GM12878 (cell line): ENCODE measurements around the gene DUOX2. TPM values are rescaled to one million over a fixed set of nuclear protein-coding genes. Genes with fewer than 3 reads are reported as not detected.
"Not testable (repeated sequence)": the region's sequence is repeated elsewhere in the genome, so short reads cannot be mapped to it uniquely, and the experiment has no call there.

Source experiments
- ATAC-seq: fragments of 200-7000 bp; cut with Tn5 transposase; 3 replicates; pipeline ENCODE4 v1.9.1; 2020; ENCODE audit warnings: mild to moderate bottlenecking, moderate library complexity
- BruUV-seq: library from RNA; stranded (reverse); fragments of 400-500 nt; replicated peaks from 2 replicates; lab custom pipeline; 2021; lab: Mats Ljungman, UMichigan
- CTCF ChIA-PET: fragments of 300-600 bp; sonication (Branson Sonifier 250); formaldehyde crosslinking; extraction: SDS; loops from one replicate; lab custom pipeline; 2021; ENCODE audit warnings: inconsistent platforms; lab: Yijun Ruan, JAX
- POLR2A ChIA-PET: fragments of 350-600 bp; formaldehyde crosslinking; extraction: SDS; loops from one replicate; lab custom pipeline; 2021; ENCODE audit warnings: inconsistent platforms; lab: Charles Lee
- RAD21 ChIA-PET: fragments of 300-600 bp; sonication (Branson Sonifier 250); formaldehyde crosslinking; loops from one replicate; lab custom pipeline; 2023; ENCODE audit warnings: antibody characterized with exemption; ENCODE audit not compliant: unreplicated experiment; lab: Charles Lee
- SMC1A ChIA-PET: fragments of 300-600 bp; sonication (Branson Sonifier 250); formaldehyde crosslinking; loops from one replicate; lab custom pipeline; 2023; ENCODE audit not compliant: unreplicated experiment, uncharacterized antibody; lab: Charles Lee
- DNase-seq: peaks from one replicate; pipeline ENCODE4 v3.0.0-alpha.2; 2011; ENCODE audit warnings: low read depth, low spot score
- FAIRE-seq: peaks from 3 replicates; lab custom pipeline; 2011; peaks lifted over from hg19 to GRCh38; lab: Jason Lieb, UNC
- H2AFZ ChIP-seq: 2 replicates; pipeline ENCODE4 v1.6.0; 2011; ENCODE audit warnings: low read depth, low read length, control low read depth; ENCODE audit not compliant: control insufficient read depth
- H3K27ac ChIP-seq: 2 replicates; pipeline ENCODE4 v1.5.1; 2011; ENCODE audit warnings: control low read depth; ENCODE audit not compliant: control insufficient read depth, insufficient read depth
- H3K27me3 ChIP-seq, 2 experiments: replicated peaks in 1 of 2; 2 replicates each; pipeline versions ENCODE4 v1.6.0 to v1.6.1; 2011; ENCODE audit warnings: low read length in 1 of 2; ENCODE audit not compliant: control insufficient read depth in 2 of 2, insufficient read depth in 2 of 2
- H3K36me3 ChIP-seq, 2 experiments: 2 replicates each; pipeline ENCODE4 v1.5.1; 2011; ENCODE audit warnings: low read length in 1 of 2; ENCODE audit not compliant: control insufficient read depth in 2 of 2, insufficient read depth in 2 of 2
- H3K4me1 ChIP-seq: 2 replicates; pipeline ENCODE4 v1.6.1; 2011; ENCODE audit warnings: mild to moderate bottlenecking, low read length, moderate library complexity, mixed read lengths; ENCODE audit not compliant: control insufficient read depth, insufficient read depth
- H3K4me2 ChIP-seq: 2 replicates; pipeline ENCODE4 v1.6.0; 2011; ENCODE audit warnings: control low read depth; ENCODE audit not compliant: control insufficient read depth, insufficient read depth
- H3K4me3 ChIP-seq: fragments of 200-600 bp; sonication (generic); 2 replicates; pipeline ENCODE4 v1.5.1; 2016
- H3K79me2 ChIP-seq: 2 replicates; pipeline ENCODE4 v1.6.0; 2011; ENCODE audit warnings: low read length; ENCODE audit not compliant: control insufficient read depth, insufficient read depth
- H3K9ac ChIP-seq: 2 replicates; pipeline ENCODE4 v1.8.0; 2011; ENCODE audit warnings: low read length, control low read depth, mixed read lengths; ENCODE audit not compliant: control insufficient read depth, insufficient read depth
- H3K9me3 ChIP-seq: replicated peaks from 3 replicates; pipeline ENCODE4 v1.5.1; 2011; ENCODE audit warnings: mild to moderate bottlenecking, low read length; ENCODE audit not compliant: control insufficient read depth, insufficient read depth
- H4K20me1 ChIP-seq: 2 replicates; pipeline ENCODE4 v1.6.0; 2011; ENCODE audit not compliant: control insufficient read depth, insufficient read depth
- CHD4 ChIP-seq: fragments of 200-600 bp; sonication (generic); IDR thresholded peaks from 2 replicates; pipeline ENCODE4 v1.6.1; 2016; ENCODE audit warnings: mild to moderate bottlenecking
- E4F1 ChIP-seq: fragments of 450-650 bp; IDR thresholded peaks from 2 replicates; pipeline ENCODE4 v1.6.1; 2018; ENCODE audit warnings: borderline replicate concordance, mild to moderate bottlenecking; ENCODE audit not compliant: partially characterized antibody
- EZH2 ChIP-seq: IDR thresholded peaks from 2 replicates; pipeline ENCODE4 v1.6.1; 2012; ENCODE audit warnings: low read depth, mild to moderate bottlenecking, control low read depth, inconsistent platforms, low read length, borderline replicate concordance; ENCODE audit not compliant: control insufficient read depth
- FOS ChIP-seq: IDR thresholded peaks from 3 replicates; pipeline ENCODE4 v1.6.1; 2011; ENCODE audit warnings: borderline replicate concordance; ENCODE audit not compliant: insufficient read length; ENCODE audit errors: extremely low read depth
- NR2C2 ChIP-seq: IDR thresholded peaks from 2 replicates; pipeline ENCODE4 v1.6.1; 2011; ENCODE audit warnings: borderline replicate concordance, low read depth; ENCODE audit not compliant: control insufficient read depth, insufficient read length
- RAD51 ChIP-seq: fragments of 450-650 bp; IDR thresholded peaks from 2 replicates; pipeline ENCODE4 v1.6.1; 2016; ENCODE audit warnings: moderate library complexity, mild to moderate bottlenecking, inconsistent platforms
- ZBTB11 ChIP-seq: fragments of 450-650 bp; formaldehyde crosslinking; IDR thresholded peaks from 2 replicates; pipeline ENCODE4 v1.5.0; 2022; ENCODE audit warnings: mild to moderate bottlenecking, missing genetic modification characterization
- WGBS: methylation state at CpG from one replicate; pipeline ENCODE4 v1.1.6; 2016; ENCODE audit warnings: low lambda C conversion rate; ENCODE audit not compliant: insufficient replicate concordance, insufficient coverage; ENCODE audit errors: missing lambda C conversion rate; 5-methylcytosine and 5-hydroxymethylcytosine counted together
- in situ Hi-C: fragments of 300-500 bp; cut with MboI; formaldehyde crosslinking; loops from 9 replicates; pipeline ENCODE4 v1.14.3; 2018; ENCODE audit warnings: mixed read lengths
- intact Hi-C: fragments of 100-400 bp; cut with micrococcal nuclease; formaldehyde crosslinking; loops from one replicate; pipeline ENCODE4 v1.14.2; 2022; ENCODE audit not compliant: unreplicated experiment
- polyA plus RNA-seq, 11 experiments: library from polyadenylated mRNA; depleted of rRNA in 4 of 11; unstranded in 6 of 11; stranded (reverse) in 5 of 11; fragments of >200 nt; fragmentation: Nextera tagmentation in 4 of 11; fragmentation: Illumina TruSeq in 1 of 11; extraction: Ambion mirVana in 4 of 11; extraction: Trizol in 1 of 11; gene quantifications; 1 replicate in 1 of 11; 2 replicates in 10 of 11; pipeline versions ENCODE4 v1.2.1 to v1.2.3, GENCODE V29; 2011 to 2016; ENCODE audit warnings: inconsistent platforms in 2 of 11, missing spikeins in 2 of 11, low read depth in 1 of 11
- total RNA-seq, 4 experiments: library from RNA; depleted of rRNA in 3 of 4; stranded (reverse); fragments of >200 nt in 3 of 4; fragmentation: Illumina TruSeq in 1 of 4; extraction: Trizol in 1 of 4; gene quantifications; 2 replicates each; pipeline versions ENCODE4 v1.2.1 to v1.2.3, GENCODE V29; 2013 to 2021
- TF ChIP-seq, protein P1 (sequence below): fragments of 450-650 bp; IDR thresholded peaks from 2 replicates; pipeline ENCODE4 v1.6.1; 2017; ENCODE audit warnings: mild to moderate bottlenecking, low read depth, inconsistent platforms; ENCODE audit not compliant: poor library complexity, severe bottlenecking

DUOX2 gene
- total and polyA plus RNA-seq, 10 of the 15 experiments (the other 5 are each of a cell fraction or from before 2014, with no cell fraction given), result 0.05 TPM; not detected in 9

DNA sequence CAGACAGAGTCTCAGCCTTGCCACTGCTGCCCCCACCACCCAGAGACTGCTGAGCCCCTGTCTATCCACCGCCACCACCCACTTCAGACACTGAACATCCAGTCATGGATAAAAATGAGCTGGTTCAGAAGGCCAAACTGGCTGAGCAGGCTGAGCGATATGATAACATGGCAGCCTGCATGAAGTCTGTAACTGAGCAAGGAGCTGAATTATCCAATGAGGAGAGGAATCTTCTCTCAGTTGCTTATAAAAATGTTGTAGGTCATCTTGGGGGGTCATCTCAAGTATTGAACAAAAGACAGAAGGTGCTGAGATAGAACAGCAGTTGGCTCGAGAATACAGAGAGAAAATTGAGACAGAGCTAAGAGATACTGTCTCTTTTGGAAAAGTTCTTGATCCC is 61.3 kb downstream of the DUOX2 start:
- H3K36me3 ChIP-seq, DNase-seq, H3K27ac ChIP-seq, ATAC-seq, intact Hi-C loops, H3K9ac ChIP-seq, FAIRE-seq, H3K4me2 ChIP-seq, BruUV-seq, H2AFZ ChIP-seq, in situ Hi-C loops, CTCF ChIA-PET, H3K27me3 ChIP-seq, POLR2A ChIA-PET, RAD21 ChIA-PET, H3K79me2 ChIP-seq, H4K20me1 ChIP-seq, SMC1A ChIA-PET, H3K4me3 ChIP-seq, H3K9me3 ChIP-seq: not testable (repeated sequence)
- peaks cover 10% of the 10 kb centered on the region for H3K4me1 ChIP-seq
- 84% methylated on average over 3 of the region's 3 CpGs for WGBS

DNA sequence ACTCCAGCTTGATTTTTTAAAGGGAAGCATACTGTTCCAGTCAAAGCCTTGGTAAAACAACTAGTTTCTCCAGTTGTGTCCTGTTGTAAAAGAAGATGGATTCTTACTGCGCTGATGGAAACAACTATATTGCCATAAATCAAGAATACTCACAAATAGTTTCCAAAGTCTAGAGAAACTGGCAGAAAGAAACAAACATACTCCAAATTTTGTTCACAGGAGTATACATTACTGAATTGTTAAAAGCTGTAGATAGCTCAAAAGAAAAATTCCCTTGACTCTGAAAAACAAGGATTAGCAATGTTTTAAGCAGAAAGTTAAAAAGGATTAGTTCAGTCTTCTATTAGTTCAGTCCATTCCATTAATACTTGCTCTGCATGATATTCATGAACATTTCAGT is 63.4 kb downstream of the DUOX2 start:
- FAIRE-seq, result no peak
- TF ChIP-seq EZH2 (no peak), FOS (no peak), ZBTB11 (CRISPR knock-in tag) (no peak), CHD4 (no peak), RAD51 (no peak), NR2C2 (no peak), E4F1 (no peak)
- TF ChIP-seq, protein P1, sequence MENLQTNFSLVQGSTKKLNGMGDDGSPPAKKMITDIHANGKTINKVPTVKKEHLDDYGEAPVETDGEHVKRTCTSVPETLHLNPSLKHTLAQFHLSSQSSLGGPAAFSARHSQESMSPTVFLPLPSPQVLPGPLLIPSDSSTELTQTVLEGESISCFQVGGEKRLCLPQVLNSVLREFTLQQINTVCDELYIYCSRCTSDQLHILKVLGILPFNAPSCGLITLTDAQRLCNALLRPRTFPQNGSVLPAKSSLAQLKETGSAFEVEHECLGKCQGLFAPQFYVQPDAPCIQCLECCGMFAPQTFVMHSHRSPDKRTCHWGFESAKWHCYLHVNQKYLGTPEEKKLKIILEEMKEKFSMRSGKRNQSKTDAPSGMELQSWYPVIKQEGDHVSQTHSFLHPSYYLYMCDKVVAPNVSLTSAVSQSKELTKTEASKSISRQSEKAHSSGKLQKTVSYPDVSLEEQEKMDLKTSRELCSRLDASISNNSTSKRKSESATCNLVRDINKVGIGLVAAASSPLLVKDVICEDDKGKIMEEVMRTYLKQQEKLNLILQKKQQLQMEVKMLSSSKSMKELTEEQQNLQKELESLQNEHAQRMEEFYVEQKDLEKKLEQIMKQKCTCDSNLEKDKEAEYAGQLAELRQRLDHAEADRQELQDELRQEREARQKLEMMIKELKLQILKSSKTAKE, result no peak

More for the DNA sequence above, 63.4 kb downstream of the DUOX2 start:
- ChIA-PET SMC1A (no interaction called here), RAD21 (no interaction called here), CTCF (interaction anchor here (1.0 to 1.4 kb wide), 4 partner anchors 9 to 130 kb away, joined by 3 to 4 read pairs (median 3); no protein-coding TSS in a partner anchor), POLR2A (interaction anchor here (0.6 kb wide), 1 partner anchor 8 kb away, joined by 3 read pairs; no protein-coding TSS in a partner anchor)
- ATAC-seq (no peak), DNase-seq (no peak)
- H2AFZ ChIP-seq, result no peak overlapping the region
- intact Hi-C loops, result no loop called here
- no peaks in the 10 kb centered on the region for H4K20me1 ChIP-seq
- H3K27me3 ChIP-seq, result no peaks in the 10 kb centered on the region
- no TSS peak for BruUV-seq
- H3K79me2 ChIP-seq, result no peaks in the 10 kb centered on the region; the same call in 1 of the 2 replicates
- H3K27ac ChIP-seq, result no peak overlapping the region
- no peak overlapping the region for H3K4me2 ChIP-seq
- H3K4me1 ChIP-seq, result peaks cover 10% of the 10 kb centered on the region
- peaks cover 2% of the 10 kb centered on the region; the same call in 2 of the 3 replicates for H3K9me3 ChIP-seq
- no peak overlapping the region for H3K9ac ChIP-seq
- in situ Hi-C loops, result no loop called here
- H3K36me3 ChIP-seq, result no peaks in the 10 kb centered on the region
- WGBS, result 100% methylated on average over 1 of the region's 1 CpG
- no peak overlapping the region for H3K4me3 ChIP-seq
